GM23248 (cell line): Measurements from ENCODE around the gene CCDC170. TPM values are rescaled to one million over a fixed set of nuclear protein-coding genes. Genes with fewer than 3 reads are reported as not detected.

ENCODE experiments used
- DNase-seq: peaks from one replicate; pipeline ENCODE4 v3.0.0-alpha.2; 2015
- H2AFZ ChIP-seq: fragments of 200-600 bp; sonication (generic); 2 replicates; pipeline ENCODE4 v1.6.1; 2016; ENCODE audit warnings: antibody characterized with exemption
- H3F3A ChIP-seq: fragments of 200-600 bp; sonication (generic); 2 replicates; pipeline ENCODE4 v1.6.1; 2016; ENCODE audit warnings: mild to moderate bottlenecking, antibody characterized with exemption, mixed run types; ENCODE audit not compliant: insufficient read depth
- H3K27ac ChIP-seq: fragments of 200-600 bp; sonication (generic); 2 replicates; pipeline ENCODE4 v1.5.1; 2016; ENCODE audit warnings: mild to moderate bottlenecking
- H3K27me3 ChIP-seq: fragments of 200-600 bp; sonication (generic); replicated peaks from 2 replicates; pipeline ENCODE4 v1.6.1; 2016; ENCODE audit warnings: mild to moderate bottlenecking; ENCODE audit not compliant: insufficient read depth
- H3K36me3 ChIP-seq: fragments of 200-600 bp; sonication (generic); 2 replicates; pipeline ENCODE4 v1.6.1; 2016; ENCODE audit warnings: low read depth, mild to moderate bottlenecking
- H3K4me1 ChIP-seq: fragments of 200-600 bp; sonication (generic); 2 replicates; pipeline ENCODE4 v1.6.1; 2016; ENCODE audit warnings: mild to moderate bottlenecking; ENCODE audit not compliant: insufficient read depth
- H3K4me2 ChIP-seq: fragments of 200-600 bp; sonication (generic); one replicate; pipeline ENCODE4 v1.6.1; 2016; ENCODE audit warnings: mild to moderate bottlenecking; ENCODE audit not compliant: unreplicated experiment
- H3K4me3 ChIP-seq: fragments of 200-600 bp; sonication (generic); 2 replicates; pipeline ENCODE4 v1.5.1; 2016; ENCODE audit warnings: mild to moderate bottlenecking
- H3K79me2 ChIP-seq: fragments of 200-600 bp; sonication (generic); 2 replicates; pipeline ENCODE4 v1.6.1; 2016; ENCODE audit warnings: mild to moderate bottlenecking; ENCODE audit not compliant: insufficient read depth
- H3K9ac ChIP-seq: fragments of 200-600 bp; sonication (generic); 2 replicates; pipeline ENCODE4 v1.6.1; 2016; ENCODE audit warnings: mild to moderate bottlenecking
- H3K9me2 ChIP-seq: fragments of 200-600 bp; sonication (generic); 2 replicates; pipeline ENCODE4 v1.6.1; 2016; ENCODE audit warnings: mixed run types, mild to moderate bottlenecking, moderate library complexity; ENCODE audit not compliant: insufficient read depth
- H3K9me3 ChIP-seq: fragments of 200-600 bp; sonication (generic); one replicate; pipeline ENCODE4 v1.6.1; 2017; ENCODE audit warnings: low read depth
- H4K20me1 ChIP-seq: fragments of 200-600 bp; sonication (generic); 2 replicates; pipeline ENCODE4 v1.6.0; 2016; ENCODE audit not compliant: insufficient read depth
- EZH2 ChIP-seq: fragments of 200-600 bp; sonication (generic); IDR thresholded peaks from 2 replicates; pipeline ENCODE4 v1.6.1; 2018; ENCODE audit warnings: antibody characterized with exemption, mild to moderate bottlenecking; ENCODE audit not compliant: insufficient read depth, poor library complexity, severe bottlenecking
- EZH2phosphoT487 ChIP-seq: fragments of 200-600 bp; sonication (generic); IDR thresholded peaks from 2 replicates; pipeline ENCODE4 v1.6.1; 2018; ENCODE audit warnings: antibody characterized with exemption, moderate library complexity, mild to moderate bottlenecking, low read depth; ENCODE audit not compliant: insufficient read depth
- WGBS, 2 experiments: methylation state at CpG; one replicate each; pipeline ENCODE4 v1.1.6; 2015 to 2017; ENCODE audit warnings: low lambda C conversion rate in 2 of 2, low coverage in 1 of 2; ENCODE audit errors: missing lambda C conversion rate in 2 of 2; 5-methylcytosine and 5-hydroxymethylcytosine counted together
- in situ Hi-C: fragments of 300-500 bp; cut with MboI; formaldehyde crosslinking; loops from 2 replicates; pipeline ENCODE4 v1.15.0; 2020
- polyA plus RNA-seq: library from polyadenylated mRNA; unstranded; fragments of >200 nt; fragmentation: Nextera tagmentation; extraction: Ambion mirVana; gene quantifications from 2 replicates; pipeline ENCODE4 v1.2.1, GENCODE V29; 2016
- total RNA-seq: library from RNA; depleted of rRNA; stranded (reverse); fragments of >200 nt; shearing (Covaris generic); gene quantifications from 2 replicates; pipeline ENCODE4 v1.2.3, GENCODE V29; 2014

Gene CCDC170
- total and polyA plus RNA-seq, 2 experiments from 2014 or later = 0.11 to 0.49 TPM

GRCh38 chr6:151564654-151565053, 70.8 kb downstream of the CCDC170 start:
- Histone ChIP-seq H2AFZ (no peak overlapping the region), H3K9ac (no peak overlapping the region), H3K27me3 (no peaks in the 10 kb centered on the region), H4K20me1 (no peaks in the 10 kb centered on the region), H3K79me2 (no peaks in the 10 kb centered on the region), H3F3A (no peaks in the 10 kb centered on the region), H3K36me3 (no peaks in the 10 kb centered on the region), H3K9me3 (peaks cover 3% of the 10 kb centered on the region), H3K27ac (no peak overlapping the region), H3K4me2 (no peak overlapping the region), H3K4me3 (no peak overlapping the region), H3K9me2 (no peaks in the 10 kb centered on the region), H3K4me1 (no peaks in the 10 kb centered on the region)
- TF ChIP-seq EZH2phosphoT487 (no peak), EZH2 (no peak)
- in situ Hi-C loops = no loop called here
- no peak for DNase-seq
- 37 to 46% methylated on average over 4 of the region's 4 CpGs for WGBS, 2 experiments

GRCh38 chr6:151565940-151566339, 72.1 kb downstream of the CCDC170 start:
- in situ Hi-C loops = no loop called here
- Histone ChIP-seq H2AFZ (no peak overlapping the region), H3K4me1 (no peaks in the 10 kb centered on the region), H3K4me3 (no peak overlapping the region), H3K27me3 (no peaks in the 10 kb centered on the region), H3K4me2 (no peak overlapping the region), H3K79me2 (no peaks in the 10 kb centered on the region), H4K20me1 (no peaks in the 10 kb centered on the region), H3F3A (no peaks in the 10 kb centered on the region), H3K9me2 (no peaks in the 10 kb centered on the region), H3K9me3 (peaks cover 3% of the 10 kb centered on the region), H3K27ac (no peak overlapping the region), H3K36me3 (no peaks in the 10 kb centered on the region), H3K9ac (no peak overlapping the region)
- no peak for TF ChIP-seq EZH2
- TF ChIP-seq EZH2phosphoT487 = no peak
- no peak for DNase-seq
- 3 to 5% methylated on average over 1 of the region's 1 CpG for WGBS, 2 experiments

- Histone ChIP-seq H3F3A (no peaks in the 10 kb centered on the region), H3K27me3 (no peaks in the 10 kb centered on the region), H3K9me3 (peaks cover 2% of the 10 kb centered on the region), H4K20me1 (no peaks in the 10 kb centered on the region), H3K4me3 (no peak overlapping the region), H3K9me2 (no peaks in the 10 kb centered on the region), H3K79me2 (no peaks in the 10 kb centered on the region), H2AFZ (no peak overlapping the region), H3K4me2 (no peak overlapping the region), H3K27ac (no peak overlapping the region), H3K9ac (no peak overlapping the region), H3K4me1 (no peaks in the 10 kb centered on the region), H3K36me3 (no peaks in the 10 kb centered on the region)
- no peak for DNase-seq
- in situ Hi-C loops = no loop called here
- no peak for TF ChIP-seq EZH2
- TF ChIP-seq EZH2phosphoT487 = no peak
- 39 to 42% methylated on average over 2 of the region's 2 CpGs for WGBS, 2 experiments
These were observed 72.7 kb downstream of the CCDC170 start for GRCh38 chr6:151566557-151566956.

GRCh38 chr6:151576633-151577032, 82.8 kb downstream of the CCDC170 start:
- Histone ChIP-seq H3K27me3 (no peaks in the 10 kb centered on the region), H4K20me1 (no peaks in the 10 kb centered on the region), H3K4me1 (no peaks in the 10 kb centered on the region), H3K9me3 (no peaks in the 10 kb centered on the region), H3K79me2 (no peaks in the 10 kb centered on the region), H3K36me3 (no peaks in the 10 kb centered on the region), H3K4me3 (no peak overlapping the region), H3F3A (no peaks in the 10 kb centered on the region), H3K4me2 (no peak overlapping the region), H3K27ac (no peak overlapping the region), H3K9me2 (no peaks in the 10 kb centered on the region), H3K9ac (no peak overlapping the region), H2AFZ (no peak overlapping the region)
- TF ChIP-seq EZH2phosphoT487 (no peak), EZH2 (no peak)
- no peak for DNase-seq
- in situ Hi-C loops = no loop called here
- 81 to 82% methylated on average over 8 of the region's 8 CpGs for WGBS, 2 experiments

- H3F3A ChIP-seq = no peaks in the 10 kb centered on the region
- no peak overlapping the region for H3K27ac ChIP-seq
- TF ChIP-seq EZH2 (no peak), EZH2phosphoT487 (no peak)
- no peak overlapping the region for H3K4me2 ChIP-seq
- no peaks in the 10 kb centered on the region for H3K79me2 ChIP-seq
- no peaks in the 10 kb centered on the region for H4K20me1 ChIP-seq
- no peaks in the 10 kb centered on the region for H3K9me3 ChIP-seq
- DNase-seq = no peak
- WGBS, 2 experiments = 61 to 68% methylated on average over 5 of the region's 5 CpGs
- no peaks in the 10 kb centered on the region for H3K27me3 ChIP-seq
- no peak overlapping the region for H3K4me3 ChIP-seq
- no peaks in the 10 kb centered on the region for H3K9me2 ChIP-seq
- H3K36me3 ChIP-seq = no peaks in the 10 kb centered on the region
- in situ Hi-C loops = no loop called here
- H2AFZ ChIP-seq = no peak overlapping the region
- H3K4me1 ChIP-seq = no peaks in the 10 kb centered on the region
- H3K9ac ChIP-seq = no peak overlapping the region
These were observed 83.4 kb downstream of the CCDC170 start for GRCh38 chr6:151577257-151577656.
